Caco-2 (cell line): ENCODE results near the gene SLC35F6. TPM values are rescaled to one million over a fixed set of nuclear protein-coding genes. Genes with fewer than 3 reads are reported as not detected.

Experiments
- BruUV-seq: library from RNA; stranded (reverse); fragments of 400-500 nt; replicated peaks from 2 replicates; lab custom pipeline; 2021; lab: Mats Ljungman, UMichigan
- CTCF ChIA-PET: fragments of 300-600 bp; sonication (Branson Sonifier 250); formaldehyde crosslinking; loops from one replicate; lab custom pipeline; 2022; ENCODE audit warnings: antibody characterized with exemption; lab: Charles Lee
- POLR2A ChIA-PET: fragments of 300-600 bp; sonication (Branson Sonifier 250); formaldehyde crosslinking; loops from one replicate; lab custom pipeline; 2022; ENCODE audit warnings: antibody characterized with exemption; lab: Charles Lee
- DNase-seq, 2 experiments: peaks; one replicate each; pipeline versions ENCODE4 v3.0.0 to v3.0.0-alpha.2; 2020 to 2022
- H3K27me3 ChIP-seq: replicated peaks from 2 replicates; pipeline ENCODE4 v1.6.0; 2011; ENCODE audit warnings: low read length; ENCODE audit not compliant: control insufficient read depth, insufficient read depth
- H3K36me3 ChIP-seq: 2 replicates; pipeline ENCODE4 v1.5.1; 2011; ENCODE audit warnings: low read length; ENCODE audit not compliant: control insufficient read depth, insufficient read depth
- H3K4me1 ChIP-seq: fragments of 250-450 bp; sonication (Bioruptor Pico); 2 replicates; pipeline ENCODE4 v1.5.1; 2020; ENCODE audit warnings: mild to moderate bottlenecking
- H3K4me3 ChIP-seq: 2 replicates; pipeline ENCODE4 v1.5.1; 2011; ENCODE audit warnings: low read depth, mild to moderate bottlenecking, control low read depth, low read length
- H3K9me3 ChIP-seq: fragments of 250-450 bp; sonication (Bioruptor Pico); 2 replicates; pipeline ENCODE4 v1.5.1; 2020; ENCODE audit warnings: mild to moderate bottlenecking, moderate library complexity
- H3K27ac Mint-ChIP-seq: one replicate; pipeline ENCODE4 v1.8.0; 2022; ENCODE audit warnings: mixed read lengths; ENCODE audit not compliant: unreplicated experiment
- H3K27me3 Mint-ChIP-seq: one replicate; pipeline ENCODE4 v1.8.0; 2022; ENCODE audit warnings: mixed read lengths; ENCODE audit not compliant: insufficient read depth, unreplicated experiment
- H3K36me3 Mint-ChIP-seq: one replicate; pipeline ENCODE4 v1.8.0; 2022; ENCODE audit warnings: mild to moderate bottlenecking, mixed read lengths; ENCODE audit not compliant: insufficient read depth, unreplicated experiment
- H3K4me1 Mint-ChIP-seq: one replicate; pipeline ENCODE4 v1.8.0; 2022; ENCODE audit warnings: low read depth, mixed read lengths; ENCODE audit not compliant: unreplicated experiment
- H3K4me3 Mint-ChIP-seq: one replicate; pipeline ENCODE4 v1.8.0; 2022; ENCODE audit warnings: mild to moderate bottlenecking, moderate library complexity, mixed read lengths; ENCODE audit not compliant: unreplicated experiment
- H3K9me3 Mint-ChIP-seq: one replicate; pipeline ENCODE4 v1.8.0; 2022; ENCODE audit warnings: mixed read lengths; ENCODE audit not compliant: unreplicated experiment
- CTCF ChIP-seq, 2 experiments: fragments of 200-600 bp in 1 of 2; IDR thresholded peaks; 1 replicate in 1 of 2; 2 replicates in 1 of 2; pipeline versions ENCODE4 v1.5.1 to v1.8.0; 2011 to 2022; ENCODE audit warnings: antibody characterized with exemption in 1 of 2, control low read depth in 1 of 2, inconsistent platforms in 1 of 2, low read depth in 1 of 2, low read length in 1 of 2, mild to moderate bottlenecking in 1 of 2, moderate library complexity in 1 of 2; ENCODE audit not compliant: insufficient read depth in 1 of 2, severe bottlenecking in 1 of 2, unreplicated experiment in 1 of 2
- intact Hi-C: fragments of 100-400 bp; cut with micrococcal nuclease; formaldehyde crosslinking; loops from one replicate; pipeline ENCODE4 v1.10.0; 2022; ENCODE audit not compliant: unreplicated experiment
- total RNA-seq: library from RNA; stranded (reverse); gene quantifications from 2 replicates; pipeline ENCODE4 v1.2.3, GENCODE V29; 2022

Gene SLC35F6
- total RNA-seq, 1 experiment from 2014 or later: 45.7 TPM

- Mint-ChIP-seq H3K27me3 (no peaks in the 10 kb centered on the region), H3K36me3 (no peaks in the 10 kb centered on the region), H3K4me1 (peaks cover 8% of the 10 kb centered on the region), H3K9me3 (no peaks in the 10 kb centered on the region), H3K4me3 (no peak overlapping the region), H3K27ac (no peak overlapping the region)
- H3K4me3 ChIP-seq: no peak overlapping the region
- no peaks in the 10 kb centered on the region; the same call in 1 of the 2 replicates for H3K9me3 ChIP-seq
- POLR2A ChIA-PET: no interaction called here
- peaks cover 35% of the 10 kb centered on the region for H3K4me1 ChIP-seq
- no peaks in the 10 kb centered on the region for H3K36me3 ChIP-seq
- no peak for TF ChIP-seq CTCF (IDR thresholded peaks at IDR 0.05; ENCODE audit: insufficient read depth in 1 of 2, low read depth in 1 of 2, low read length in 1 of 2, severe bottlenecking in 1 of 2, unreplicated experiment in 1 of 2)
- no peak for DNase-seq
- CTCF ChIA-PET: no interaction called here
- intact Hi-C loops: no loop called here
- no TSS peak for BruUV-seq
- no peaks in the 10 kb centered on the region for H3K27me3 ChIP-seq
These were observed 45.0 kb upstream of the SLC35F6 start for GRCh38 chr2:26718949-26719686.

GRCh38 chr2:26720322-26721114 is 43.6 kb upstream of the SLC35F6 start:
- no peak overlapping the region for H3K4me3 Mint-ChIP-seq
- POLR2A ChIA-PET: no interaction called here
- intact Hi-C loops: no loop called here
- Histone ChIP-seq H3K4me1 (peaks cover 35% of the 10 kb centered on the region), H3K36me3 (no peaks in the 10 kb centered on the region), H3K9me3 (no peaks in the 10 kb centered on the region; the same call in 1 of the 2 replicates), H3K27me3 (no peaks in the 10 kb centered on the region), H3K4me3 (no peak overlapping the region)
- DNase-seq: no peak
- H3K27ac Mint-ChIP-seq: no peak overlapping the region
- H3K36me3 Mint-ChIP-seq: peaks cover 5% of the 10 kb centered on the region
- CTCF ChIA-PET: interaction anchor here (0.6 kb wide), 1 partner anchor 12 kb away, joined by 3 read pairs; no protein-coding TSS in a partner anchor
- H3K9me3 Mint-ChIP-seq: no peaks in the 10 kb centered on the region
- TF ChIP-seq CTCF (IDR thresholded peaks at IDR 0.05; ENCODE audit: insufficient read depth in 1 of 2, low read depth in 1 of 2, low read length in 1 of 2, severe bottlenecking in 1 of 2, unreplicated experiment in 1 of 2): no peak
- no TSS peak for BruUV-seq
- peaks cover 8% of the 10 kb centered on the region for H3K4me1 Mint-ChIP-seq
- H3K27me3 Mint-ChIP-seq: no peaks in the 10 kb centered on the region

GRCh38 chr2:26721115-26722032 is 42.7 kb upstream of the SLC35F6 start:
- ChIA-PET CTCF (no interaction called here), POLR2A (no interaction called here)
- Mint-ChIP-seq H3K27me3 (no peaks in the 10 kb centered on the region), H3K36me3 (peaks cover 5% of the 10 kb centered on the region), H3K9me3 (no peaks in the 10 kb centered on the region), H3K4me3 (no peak overlapping the region), H3K4me1 (peaks cover 3% of the 10 kb centered on the region), H3K27ac (no peak overlapping the region)
- no TSS peak for BruUV-seq
- no peak for TF ChIP-seq CTCF (IDR thresholded peaks at IDR 0.05; ENCODE audit: insufficient read depth in 1 of 2, low read depth in 1 of 2, low read length in 1 of 2, severe bottlenecking in 1 of 2, unreplicated experiment in 1 of 2)
- no peaks in the 10 kb centered on the region; the same call in 1 of the 2 replicates for H3K9me3 ChIP-seq
- intact Hi-C loops: no loop called here
- no peaks in the 10 kb centered on the region for H3K27me3 ChIP-seq
- H3K4me3 ChIP-seq: no peak overlapping the region
- H3K4me1 ChIP-seq: peaks cover 31% of the 10 kb centered on the region
- peak in 1 of 2 experiments; percentile 50 for DNase-seq
- H3K36me3 ChIP-seq: no peaks in the 10 kb centered on the region
